Astrocyte (in vitro differentiated cells and primary cell): ENCODE results near the gene TNK1. TPM values are rescaled to one million over a fixed set of nuclear protein-coding genes. Genes with fewer than 3 reads are reported as not detected.
A peak's percentile ranks its signal among the peaks of the same experiment; 100 is the strongest.

Source experiments
- DNase-seq: peaks from one replicate; pipeline ENCODE4 v3.0.0-alpha.2; 2010; ENCODE audit warnings: low read depth
- FAIRE-seq: peaks from 2 replicates; lab custom pipeline; 2011; peaks lifted over from hg19 to GRCh38; lab: Jason Lieb, UNC
- H2AFZ ChIP-seq: 2 replicates; pipeline ENCODE4 v1.6.0; 2012; ENCODE audit warnings: low read depth, low read length, inconsistent platforms
- H3K27ac ChIP-seq: 2 replicates; pipeline ENCODE4 v1.5.1; 2011; ENCODE audit warnings: low read depth, low read length, inconsistent platforms
- H3K27me3 ChIP-seq: 2 replicates; pipeline ENCODE4 v1.6.0; 2011; ENCODE audit warnings: low read length, inconsistent platforms; ENCODE audit not compliant: insufficient read depth
- H3K36me3 ChIP-seq: 2 replicates; pipeline ENCODE4 v1.5.1; 2011; ENCODE audit warnings: low read length, inconsistent platforms; ENCODE audit not compliant: insufficient read depth
- H3K4me1 ChIP-seq: 2 replicates; pipeline ENCODE4 v1.5.1; 2011; ENCODE audit warnings: low read length, inconsistent platforms; ENCODE audit not compliant: insufficient read depth
- H3K4me2 ChIP-seq: 2 replicates; pipeline ENCODE4 v1.6.0; 2012; ENCODE audit warnings: low read length, inconsistent platforms
- H3K4me3 ChIP-seq: 2 replicates; pipeline ENCODE4 v1.5.1; 2011; ENCODE audit warnings: low read depth, mild to moderate bottlenecking, low read length, inconsistent platforms; ENCODE audit not compliant: insufficient read depth
- H3K79me2 ChIP-seq: 2 replicates; pipeline ENCODE4 v1.6.0; 2012; ENCODE audit warnings: mild to moderate bottlenecking, low read length, inconsistent platforms; ENCODE audit not compliant: insufficient read depth
- H3K9ac ChIP-seq: 2 replicates; pipeline ENCODE4 v1.6.0; 2012; ENCODE audit warnings: mild to moderate bottlenecking, low read length, inconsistent platforms
- H3K9me3 ChIP-seq: 2 replicates; pipeline ENCODE4 v1.5.1; 2012; ENCODE audit warnings: low read depth, mild to moderate bottlenecking, low read length, inconsistent platforms; ENCODE audit not compliant: insufficient read depth
- H4K20me1 ChIP-seq: 2 replicates; pipeline ENCODE4 v1.6.0; 2012; ENCODE audit warnings: low read length, inconsistent platforms; ENCODE audit not compliant: insufficient read depth
- H3K27ac Mint-ChIP-seq: one replicate; pipeline ENCODE4 v1.8.0; 2021; ENCODE audit warnings: mild to moderate bottlenecking, mixed read lengths; ENCODE audit not compliant: unreplicated experiment
- H3K27me3 Mint-ChIP-seq: one replicate; pipeline ENCODE4 v1.8.0; 2021; ENCODE audit warnings: low read depth, mixed read lengths; ENCODE audit not compliant: unreplicated experiment
- H3K36me3 Mint-ChIP-seq: one replicate; pipeline ENCODE4 v1.8.0; 2021; ENCODE audit warnings: low read depth, mixed read lengths; ENCODE audit not compliant: unreplicated experiment
- H3K4me1 Mint-ChIP-seq: one replicate; pipeline ENCODE4 v1.8.0; 2021; ENCODE audit warnings: low read depth, mixed read lengths; ENCODE audit not compliant: unreplicated experiment
- H3K4me3 Mint-ChIP-seq: one replicate; pipeline ENCODE4 v1.8.0; 2021; ENCODE audit warnings: mild to moderate bottlenecking, moderate library complexity, mixed read lengths; ENCODE audit not compliant: unreplicated experiment
- H3K9me3 Mint-ChIP-seq: one replicate; pipeline ENCODE4 v1.8.0; 2021; ENCODE audit warnings: mild to moderate bottlenecking, mixed read lengths; ENCODE audit not compliant: unreplicated experiment
- CTCF ChIP-seq: IDR thresholded peaks from 2 replicates; pipeline ENCODE4 v1.5.1; 2011; ENCODE audit warnings: low read depth, mild to moderate bottlenecking, inconsistent platforms, low read length, moderate library complexity; ENCODE audit not compliant: insufficient read depth
- EZH2 ChIP-seq: IDR thresholded peaks from 2 replicates; pipeline ENCODE4 v1.6.1; 2012; ENCODE audit warnings: mild to moderate bottlenecking, low read length, inconsistent platforms; ENCODE audit not compliant: insufficient read depth
- total RNA-seq: library from RNA; stranded (reverse); gene quantifications from 2 replicates; pipeline ENCODE4 v1.2.1, GENCODE V29; 2021

Gene TNK1
- total RNA-seq, 1 donor from 2014 or later = 1.6 TPM

DNA sequence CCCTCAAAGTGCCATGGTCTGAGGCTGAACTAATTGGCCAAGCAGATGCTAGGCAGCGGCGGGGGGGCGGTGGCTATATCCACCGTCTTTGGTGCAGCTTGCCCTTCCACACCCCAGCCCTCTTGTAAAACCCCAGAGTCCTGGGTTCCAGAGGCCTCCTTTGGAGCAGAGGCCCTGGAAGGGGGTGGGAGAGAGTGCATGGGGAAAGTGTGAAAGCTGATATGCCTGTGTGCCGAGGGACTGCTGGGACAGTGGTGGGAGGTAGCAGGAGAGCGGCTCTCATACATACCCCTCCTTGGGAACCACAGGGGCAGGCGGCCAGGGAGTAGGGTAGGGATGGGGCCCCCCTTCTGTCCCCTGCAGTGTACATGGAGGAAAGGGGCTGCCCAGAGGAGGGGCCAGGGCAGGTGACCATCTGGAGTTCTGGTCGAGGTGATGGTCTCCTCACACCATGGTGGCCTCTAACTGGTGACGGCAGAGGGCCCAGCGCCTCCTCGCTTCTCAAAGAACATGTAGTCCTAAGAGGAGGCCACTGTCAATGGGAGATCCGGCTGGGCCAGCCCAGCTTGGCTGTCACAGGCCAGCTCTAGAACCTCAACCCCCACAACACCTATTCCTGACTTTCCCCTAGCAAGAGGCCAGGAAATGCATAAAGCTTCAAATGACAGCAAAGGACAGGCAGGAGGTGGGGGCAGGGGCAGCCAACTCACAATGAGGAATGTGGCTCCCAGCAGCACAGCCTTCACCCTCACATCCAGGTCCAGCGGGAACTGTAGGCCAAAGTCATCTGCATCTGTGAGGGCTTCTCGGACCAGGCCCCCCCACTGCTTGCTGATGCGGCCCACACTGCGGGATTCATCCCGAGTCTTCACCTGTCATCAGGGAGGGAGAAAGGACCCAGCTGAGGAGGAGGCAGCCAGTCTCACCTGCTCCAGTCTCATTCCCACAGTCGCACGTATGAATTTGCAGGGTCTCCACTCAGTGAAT, 9.3 kb downstream of the TNK1 start:
- no peaks in the 10 kb centered on the region for H3K9me3 ChIP-seq
- no peak overlapping the region for H3K9ac ChIP-seq
- H3K79me2 ChIP-seq = peaks cover 23% of the 10 kb centered on the region
- no peak overlapping the region for H3K4me2 ChIP-seq
- H3K27ac ChIP-seq = no peak overlapping the region
- H3K27me3 ChIP-seq = no peaks in the 10 kb centered on the region
- no peak for TF ChIP-seq EZH2
- no peak for TF ChIP-seq CTCF
- DNase-seq = no peak
- no peaks in the 10 kb centered on the region for H3K27me3 Mint-ChIP-seq
- H3K4me3 ChIP-seq = no peak overlapping the region
- H3K4me1 ChIP-seq = peaks cover 12% of the 10 kb centered on the region
- no peak overlapping the region for H3K27ac Mint-ChIP-seq
- H2AFZ ChIP-seq = no peak overlapping the region
- no peak for FAIRE-seq
- H3K4me3 Mint-ChIP-seq = peak overlapping the region; percentile 14
- peaks cover 38% of the 10 kb centered on the region for H4K20me1 ChIP-seq
- peaks cover 5% of the 10 kb centered on the region for H3K4me1 Mint-ChIP-seq
- H3K36me3 ChIP-seq = peaks cover 25% of the 10 kb centered on the region
- peaks cover 21% of the 10 kb centered on the region for H3K36me3 Mint-ChIP-seq
- no peaks in the 10 kb centered on the region for H3K9me3 Mint-ChIP-seq

DNA sequence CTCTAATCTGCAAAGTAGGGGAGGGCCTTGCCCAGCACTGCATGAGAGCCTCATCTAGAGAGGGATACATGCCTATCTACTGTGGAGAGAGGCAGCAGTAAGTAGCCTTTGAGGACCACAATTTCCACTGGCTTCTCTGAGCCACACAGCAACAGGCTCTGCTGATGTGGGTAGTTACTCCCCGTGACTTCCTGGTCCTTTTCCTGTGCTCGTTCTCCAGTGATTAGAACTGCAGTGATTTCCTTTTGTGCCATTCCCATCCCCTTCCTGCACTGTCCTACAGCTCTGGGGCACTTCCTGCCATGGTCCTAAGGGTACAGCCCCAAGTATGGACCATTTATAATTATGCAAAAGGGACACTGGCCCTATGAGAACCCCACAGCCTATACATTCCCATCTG, 10.4 kb downstream of the TNK1 start:
- no peaks in the 10 kb centered on the region for H3K9me3 Mint-ChIP-seq
- DNase-seq = no peak
- peaks cover 17% of the 10 kb centered on the region for H3K36me3 Mint-ChIP-seq
- Histone ChIP-seq H2AFZ (no peak overlapping the region), H3K36me3 (peaks cover 25% of the 10 kb centered on the region), H3K27ac (no peak overlapping the region), H3K9ac (no peak overlapping the region), H3K79me2 (peaks cover 23% of the 10 kb centered on the region), H3K4me3 (no peak overlapping the region), H3K4me2 (no peak overlapping the region), H3K9me3 (no peaks in the 10 kb centered on the region), H3K4me1 (peaks cover 13% of the 10 kb centered on the region), H3K27me3 (no peaks in the 10 kb centered on the region), H4K20me1 (peaks cover 38% of the 10 kb centered on the region)
- peaks cover 5% of the 10 kb centered on the region for H3K4me1 Mint-ChIP-seq
- no peak for FAIRE-seq
- H3K4me3 Mint-ChIP-seq = peak overlapping the region; percentile 34
- TF ChIP-seq EZH2 (no peak), CTCF (no peak)
- H3K27ac Mint-ChIP-seq = no peak overlapping the region
- no peaks in the 10 kb centered on the region for H3K27me3 Mint-ChIP-seq
